Measurements from ENCODE around the gene ARL4A.

DNA sequence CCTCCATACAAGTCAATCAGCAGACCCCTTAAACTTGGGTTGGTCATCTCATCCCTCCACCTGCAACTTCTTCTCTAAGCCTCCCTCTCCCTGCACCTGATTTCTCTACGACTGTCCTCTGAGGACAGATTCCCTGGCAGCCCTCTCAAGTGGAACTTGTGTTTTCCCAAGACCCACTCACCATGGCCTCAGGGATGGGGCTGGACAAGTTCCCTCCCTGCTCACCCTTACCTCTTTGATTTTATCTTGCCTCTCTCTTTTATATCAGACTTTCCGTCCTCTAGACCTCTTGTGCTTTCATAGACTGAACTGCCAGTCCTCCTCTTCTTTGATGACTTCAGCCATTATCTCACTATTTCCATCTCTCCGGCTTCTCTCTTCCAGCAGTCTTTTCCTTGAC is 46.2 kb upstream of the ARL4A start:
- TF ChIP-seq POLR2A (IDR thresholded peaks at IDR 0.05), result no peak
- TF ChIP-seq, protein P1, sequence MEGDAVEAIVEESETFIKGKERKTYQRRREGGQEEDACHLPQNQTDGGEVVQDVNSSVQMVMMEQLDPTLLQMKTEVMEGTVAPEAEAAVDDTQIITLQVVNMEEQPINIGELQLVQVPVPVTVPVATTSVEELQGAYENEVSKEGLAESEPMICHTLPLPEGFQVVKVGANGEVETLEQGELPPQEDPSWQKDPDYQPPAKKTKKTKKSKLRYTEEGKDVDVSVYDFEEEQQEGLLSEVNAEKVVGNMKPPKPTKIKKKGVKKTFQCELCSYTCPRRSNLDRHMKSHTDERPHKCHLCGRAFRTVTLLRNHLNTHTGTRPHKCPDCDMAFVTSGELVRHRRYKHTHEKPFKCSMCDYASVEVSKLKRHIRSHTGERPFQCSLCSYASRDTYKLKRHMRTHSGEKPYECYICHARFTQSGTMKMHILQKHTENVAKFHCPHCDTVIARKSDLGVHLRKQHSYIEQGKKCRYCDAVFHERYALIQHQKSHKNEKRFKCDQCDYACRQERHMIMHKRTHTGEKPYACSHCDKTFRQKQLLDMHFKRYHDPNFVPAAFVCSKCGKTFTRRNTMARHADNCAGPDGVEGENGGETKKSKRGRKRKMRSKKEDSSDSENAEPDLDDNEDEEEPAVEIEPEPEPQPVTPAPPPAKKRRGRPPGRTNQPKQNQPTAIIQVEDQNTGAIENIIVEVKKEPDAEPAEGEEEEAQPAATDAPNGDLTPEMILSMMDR (IDR thresholded peaks at IDR 0.05), result no peak
